HL-60 (cell line): ENCODE measurements around the gene ITGB2.
A peak's percentile ranks its signal among the peaks of the same experiment; 100 is the strongest.

Experiments used
- DNase-seq, 2 experiments: peaks; one replicate each; pipeline ENCODE4 v3.0.0-alpha.2; 2010 to 2020; ENCODE audit warnings: low read depth in 1 of 2, low spot score in 1 of 2
- H3K27ac ChIP-seq: fragments of 250-450 bp; sonication (Bioruptor Pico); replicated peaks from 2 replicates; pipeline ENCODE4 v1.5.1; 2020; ENCODE audit warnings: mild to moderate bottlenecking, moderate library complexity
- H3K27me3 ChIP-seq: fragments of 250-450 bp; sonication (Bioruptor Pico); 2 replicates; pipeline ENCODE4 v1.5.1; 2021; ENCODE audit warnings: mild to moderate bottlenecking, moderate library complexity; ENCODE audit not compliant: insufficient read depth, poor library complexity, severe bottlenecking
- H3K4me3 ChIP-seq: replicated peaks from 2 replicates; pipeline ENCODE4 v1.5.1; 2011; ENCODE audit warnings: mild to moderate bottlenecking, control low read depth, low read length; ENCODE audit not compliant: insufficient read depth
- GABPA ChIP-seq: IDR thresholded peaks from 2 replicates; pipeline ENCODE4 v1.6.1; 2012; ENCODE audit warnings: low read depth
- POLR2AphosphoS5 ChIP-seq: IDR thresholded peaks from 2 replicates; pipeline ENCODE4 v1.6.1; 2012; ENCODE audit warnings: low read depth
- SPI1 ChIP-seq: IDR thresholded peaks from 2 replicates; pipeline ENCODE4 v1.6.1; 2012; ENCODE audit warnings: low read depth, mild to moderate bottlenecking, borderline replicate concordance
- TF ChIP-seq, protein P1 (sequence below): IDR thresholded peaks from 2 replicates; pipeline ENCODE4 v1.6.1; 2012; ENCODE audit warnings: low read depth; ENCODE audit not compliant: insufficient replicate concordance
- TF ChIP-seq, protein P2 (sequence below): IDR thresholded peaks from one replicate; pipeline ENCODE4 v1.5.1; 2011; ENCODE audit warnings: low read length, control low read depth, inconsistent platforms; ENCODE audit not compliant: insufficient read depth

The ITGB2 gene

DNA sequence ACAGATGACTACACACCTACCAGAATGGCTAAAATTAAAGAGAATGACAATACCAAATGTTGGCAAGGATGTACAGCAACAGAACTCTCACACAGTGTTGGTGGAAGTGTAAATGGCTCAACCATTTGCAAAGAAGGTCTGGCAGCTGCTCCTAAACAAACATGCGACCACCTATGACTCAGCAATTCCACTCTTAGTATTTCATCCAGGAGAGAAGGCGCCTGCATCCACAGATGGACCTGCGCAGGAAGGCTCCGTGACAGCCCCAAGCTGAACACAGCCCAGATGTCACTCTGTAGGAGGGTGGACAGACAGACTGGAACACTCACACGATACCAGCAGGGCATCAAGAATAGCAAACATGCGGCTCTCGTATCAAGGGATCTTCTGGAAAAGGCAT, 53.9 kb downstream of the ITGB2 start:
- no peak overlapping the region for H3K4me3 ChIP-seq
- no peak overlapping the region for H3K27ac ChIP-seq
- DNase-seq: no peak
- no peaks in the 10 kb centered on the region for H3K27me3 ChIP-seq
- TF ChIP-seq, protein P1, sequence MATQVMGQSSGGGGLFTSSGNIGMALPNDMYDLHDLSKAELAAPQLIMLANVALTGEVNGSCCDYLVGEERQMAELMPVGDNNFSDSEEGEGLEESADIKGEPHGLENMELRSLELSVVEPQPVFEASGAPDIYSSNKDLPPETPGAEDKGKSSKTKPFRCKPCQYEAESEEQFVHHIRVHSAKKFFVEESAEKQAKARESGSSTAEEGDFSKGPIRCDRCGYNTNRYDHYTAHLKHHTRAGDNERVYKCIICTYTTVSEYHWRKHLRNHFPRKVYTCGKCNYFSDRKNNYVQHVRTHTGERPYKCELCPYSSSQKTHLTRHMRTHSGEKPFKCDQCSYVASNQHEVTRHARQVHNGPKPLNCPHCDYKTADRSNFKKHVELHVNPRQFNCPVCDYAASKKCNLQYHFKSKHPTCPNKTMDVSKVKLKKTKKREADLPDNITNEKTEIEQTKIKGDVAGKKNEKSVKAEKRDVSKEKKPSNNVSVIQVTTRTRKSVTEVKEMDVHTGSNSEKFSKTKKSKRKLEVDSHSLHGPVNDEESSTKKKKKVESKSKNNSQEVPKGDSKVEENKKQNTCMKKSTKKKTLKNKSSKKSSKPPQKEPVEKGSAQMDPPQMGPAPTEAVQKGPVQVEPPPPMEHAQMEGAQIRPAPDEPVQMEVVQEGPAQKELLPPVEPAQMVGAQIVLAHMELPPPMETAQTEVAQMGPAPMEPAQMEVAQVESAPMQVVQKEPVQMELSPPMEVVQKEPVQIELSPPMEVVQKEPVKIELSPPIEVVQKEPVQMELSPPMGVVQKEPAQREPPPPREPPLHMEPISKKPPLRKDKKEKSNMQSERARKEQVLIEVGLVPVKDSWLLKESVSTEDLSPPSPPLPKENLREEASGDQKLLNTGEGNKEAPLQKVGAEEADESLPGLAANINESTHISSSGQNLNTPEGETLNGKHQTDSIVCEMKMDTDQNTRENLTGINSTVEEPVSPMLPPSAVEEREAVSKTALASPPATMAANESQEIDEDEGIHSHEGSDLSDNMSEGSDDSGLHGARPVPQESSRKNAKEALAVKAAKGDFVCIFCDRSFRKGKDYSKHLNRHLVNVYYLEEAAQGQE: no peak
- TF ChIP-seq POLR2AphosphoS5: no peak
- TF ChIP-seq GABPA: no peak
- TF ChIP-seq, protein P2, sequence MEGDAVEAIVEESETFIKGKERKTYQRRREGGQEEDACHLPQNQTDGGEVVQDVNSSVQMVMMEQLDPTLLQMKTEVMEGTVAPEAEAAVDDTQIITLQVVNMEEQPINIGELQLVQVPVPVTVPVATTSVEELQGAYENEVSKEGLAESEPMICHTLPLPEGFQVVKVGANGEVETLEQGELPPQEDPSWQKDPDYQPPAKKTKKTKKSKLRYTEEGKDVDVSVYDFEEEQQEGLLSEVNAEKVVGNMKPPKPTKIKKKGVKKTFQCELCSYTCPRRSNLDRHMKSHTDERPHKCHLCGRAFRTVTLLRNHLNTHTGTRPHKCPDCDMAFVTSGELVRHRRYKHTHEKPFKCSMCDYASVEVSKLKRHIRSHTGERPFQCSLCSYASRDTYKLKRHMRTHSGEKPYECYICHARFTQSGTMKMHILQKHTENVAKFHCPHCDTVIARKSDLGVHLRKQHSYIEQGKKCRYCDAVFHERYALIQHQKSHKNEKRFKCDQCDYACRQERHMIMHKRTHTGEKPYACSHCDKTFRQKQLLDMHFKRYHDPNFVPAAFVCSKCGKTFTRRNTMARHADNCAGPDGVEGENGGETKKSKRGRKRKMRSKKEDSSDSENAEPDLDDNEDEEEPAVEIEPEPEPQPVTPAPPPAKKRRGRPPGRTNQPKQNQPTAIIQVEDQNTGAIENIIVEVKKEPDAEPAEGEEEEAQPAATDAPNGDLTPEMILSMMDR: no peak
- TF ChIP-seq SPI1: no peak

DNA sequence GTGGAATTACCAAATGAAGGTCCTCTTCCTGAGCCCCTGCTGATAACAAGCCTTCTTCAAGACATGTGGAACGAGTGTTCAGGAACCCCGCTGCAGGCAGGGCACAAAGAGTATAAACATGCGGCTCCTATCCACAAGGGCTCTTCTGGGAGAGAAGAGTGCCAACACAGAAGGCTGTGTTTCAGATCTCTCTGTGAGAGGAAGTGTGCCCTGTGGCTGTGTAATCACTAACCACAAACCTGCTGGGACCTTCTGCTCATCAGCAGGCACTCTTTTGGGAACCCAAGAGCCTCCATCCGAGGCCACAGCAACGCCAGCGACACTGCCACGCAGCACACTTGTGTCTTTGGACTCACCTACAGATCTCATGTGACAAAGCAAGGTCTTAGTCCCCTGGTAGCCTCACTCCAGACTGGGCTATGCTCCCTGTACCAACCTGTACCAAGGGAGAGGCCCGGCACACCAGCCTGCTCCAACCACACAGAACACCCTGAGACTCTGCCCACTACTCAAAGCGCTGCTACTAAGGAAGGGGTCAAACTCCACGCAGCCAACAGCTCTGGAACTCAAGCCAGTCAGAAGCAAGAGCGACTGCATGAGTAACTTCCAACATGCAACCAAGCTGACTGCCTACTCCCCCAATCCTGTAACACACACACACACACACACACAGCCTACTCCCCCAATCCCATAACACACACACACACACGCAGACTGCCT, 55.0 kb downstream of the ITGB2 start:
- no peak overlapping the region for H3K4me3 ChIP-seq
- no peaks in the 10 kb centered on the region for H3K27me3 ChIP-seq
- peak; percentile 82 to 93 for DNase-seq
- peak; percentile 98 for TF ChIP-seq SPI1
- TF ChIP-seq POLR2AphosphoS5: peak; percentile 74; the same call in 1 of the 2 replicates
- TF ChIP-seq, protein P1: no peak
- no peak for TF ChIP-seq GABPA
- TF ChIP-seq, protein P2: no peak
- H3K27ac ChIP-seq: peak overlapping the region; percentile 61

GRCh38 chr21:44862869-44863685, 57.6 kb downstream of the ITGB2 start:
- DNase-seq: no peak
- Histone ChIP-seq H3K27me3 (no peaks in the 10 kb centered on the region), H3K27ac (no peak overlapping the region), H3K4me3 (no peak overlapping the region)
- TF ChIP-seq, protein P2: no peak
- TF ChIP-seq GABPA (no peak), POLR2AphosphoS5 (no peak), SPI1 (no peak)
- TF ChIP-seq, protein P1: no peak
